Measurements from ENCODE around the gene RASD1.

Gene RASD1, protein sequence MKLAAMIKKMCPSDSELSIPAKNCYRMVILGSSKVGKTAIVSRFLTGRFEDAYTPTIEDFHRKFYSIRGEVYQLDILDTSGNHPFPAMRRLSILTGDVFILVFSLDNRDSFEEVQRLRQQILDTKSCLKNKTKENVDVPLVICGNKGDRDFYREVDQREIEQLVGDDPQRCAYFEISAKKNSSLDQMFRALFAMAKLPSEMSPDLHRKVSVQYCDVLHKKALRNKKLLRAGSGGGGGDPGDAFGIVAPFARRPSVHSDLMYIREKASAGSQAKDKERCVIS

GRCh38 chr17:17496189-17497064, at the start of gene RASD1:
Gene RASD1 (minus strand): TSS chr17:17496395. CDS start chr17:17496181, 214 bp downstream.
- DNase-seq (ENCODE audit: low read depth): peak; percentile 62

- no peak for DNase-seq (ENCODE audit: low read depth)
These were observed 49.8 kb upstream of the RASD1 start for GRCh38 chr17:17545984-17546383.

GRCh38 chr17:17545031-17545820, 49.0 kb upstream of the RASD1 start:
- DNase-seq (ENCODE audit: low read depth): no peak

GRCh38 chr17:17542906-17543635, 46.9 kb upstream of the RASD1 start:
- no peak for DNase-seq (ENCODE audit: low read depth)

- no peak for DNase-seq (ENCODE audit: low read depth)
These were observed 45.4 kb upstream of the RASD1 start for GRCh38 chr17:17541640-17542001.

DNA sequence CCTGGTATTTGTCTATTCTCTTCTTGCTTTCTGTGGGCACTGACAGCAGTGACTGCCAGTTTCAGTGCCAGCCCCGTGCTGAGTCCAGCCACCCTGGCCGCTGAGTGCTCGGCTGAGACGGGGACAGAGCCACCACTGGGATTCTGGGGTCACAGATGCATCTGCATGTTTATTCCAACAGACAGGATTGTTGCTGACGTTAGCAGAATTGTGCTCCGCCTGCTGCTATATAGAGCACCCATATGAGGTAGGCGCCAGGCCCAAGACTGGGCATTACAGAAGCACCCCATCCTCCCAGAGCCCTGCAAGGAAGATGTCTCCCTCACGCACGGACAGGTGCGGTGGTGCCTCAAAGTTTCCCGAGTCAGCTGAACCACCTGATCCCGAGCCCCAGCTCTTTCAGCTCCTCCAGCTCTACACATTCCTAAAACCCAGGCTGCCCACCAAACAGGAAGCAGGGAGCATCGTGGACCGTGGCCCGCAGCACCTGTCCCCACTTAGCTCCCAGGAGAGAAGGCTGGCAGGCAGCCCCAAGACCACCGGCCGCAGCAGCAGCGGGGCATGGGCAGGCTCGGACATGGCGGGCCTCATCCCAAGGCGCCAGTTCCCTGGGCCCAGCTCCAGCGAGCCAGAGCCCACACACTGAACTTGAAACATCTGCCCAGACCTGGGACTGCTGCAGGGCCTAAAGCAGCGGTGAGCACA, 44.9 kb upstream of the RASD1 start:
- no peak for DNase-seq (ENCODE audit: low read depth)

DNA sequence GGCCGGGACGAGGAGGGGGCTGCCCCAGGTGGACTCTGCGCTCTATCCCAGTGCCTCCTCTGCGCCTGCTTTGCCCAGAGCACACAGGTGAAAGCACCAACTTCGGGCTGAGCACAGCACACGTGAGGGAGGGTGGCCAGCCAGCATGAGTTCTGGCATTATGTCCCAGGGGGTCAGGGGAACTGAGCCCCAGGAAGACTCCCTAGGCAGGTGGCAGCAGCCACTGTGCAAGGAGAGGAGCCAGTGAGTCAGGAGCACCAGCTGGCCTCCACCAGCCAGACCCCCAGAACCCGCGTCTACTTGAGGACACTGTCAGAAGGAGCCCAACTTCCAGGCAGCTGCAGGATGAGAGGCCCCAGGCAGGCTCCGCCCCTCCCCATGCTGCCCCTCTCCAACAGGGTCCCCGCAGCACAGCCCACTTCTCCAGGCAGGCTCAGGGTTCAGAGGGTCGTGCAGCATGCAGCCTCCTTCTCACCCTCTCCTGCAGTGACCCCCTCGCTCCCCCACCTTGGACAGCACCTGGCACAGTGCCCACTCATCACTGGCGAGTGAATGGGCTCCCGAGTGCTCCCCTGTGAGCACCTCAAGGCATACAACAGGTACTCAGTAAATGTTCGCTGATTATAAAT, 44.2 kb upstream of the RASD1 start:
- no peak for DNase-seq (ENCODE audit: low read depth)

DNA sequence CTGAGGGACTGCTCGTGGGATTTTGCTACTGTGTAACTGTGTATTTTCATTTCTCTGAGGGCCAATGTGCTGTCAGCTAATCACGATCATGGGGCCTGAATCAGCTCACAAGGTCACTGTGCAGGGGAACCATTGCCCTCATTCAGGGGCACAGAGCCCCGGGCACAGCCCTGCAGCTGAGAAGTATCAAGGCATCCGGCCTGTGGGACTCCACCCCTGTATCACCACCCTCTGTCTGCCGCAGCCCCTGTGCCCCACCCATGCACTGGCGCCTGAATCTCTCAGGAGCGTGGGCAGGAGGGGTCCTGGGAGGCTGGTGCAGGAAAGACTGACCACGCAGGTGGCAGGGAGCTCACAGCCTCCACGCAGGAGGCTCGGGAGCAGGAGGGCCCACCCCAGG, 43.4 kb upstream of the RASD1 start:
- no peak for DNase-seq (ENCODE audit: low read depth)

DNA sequence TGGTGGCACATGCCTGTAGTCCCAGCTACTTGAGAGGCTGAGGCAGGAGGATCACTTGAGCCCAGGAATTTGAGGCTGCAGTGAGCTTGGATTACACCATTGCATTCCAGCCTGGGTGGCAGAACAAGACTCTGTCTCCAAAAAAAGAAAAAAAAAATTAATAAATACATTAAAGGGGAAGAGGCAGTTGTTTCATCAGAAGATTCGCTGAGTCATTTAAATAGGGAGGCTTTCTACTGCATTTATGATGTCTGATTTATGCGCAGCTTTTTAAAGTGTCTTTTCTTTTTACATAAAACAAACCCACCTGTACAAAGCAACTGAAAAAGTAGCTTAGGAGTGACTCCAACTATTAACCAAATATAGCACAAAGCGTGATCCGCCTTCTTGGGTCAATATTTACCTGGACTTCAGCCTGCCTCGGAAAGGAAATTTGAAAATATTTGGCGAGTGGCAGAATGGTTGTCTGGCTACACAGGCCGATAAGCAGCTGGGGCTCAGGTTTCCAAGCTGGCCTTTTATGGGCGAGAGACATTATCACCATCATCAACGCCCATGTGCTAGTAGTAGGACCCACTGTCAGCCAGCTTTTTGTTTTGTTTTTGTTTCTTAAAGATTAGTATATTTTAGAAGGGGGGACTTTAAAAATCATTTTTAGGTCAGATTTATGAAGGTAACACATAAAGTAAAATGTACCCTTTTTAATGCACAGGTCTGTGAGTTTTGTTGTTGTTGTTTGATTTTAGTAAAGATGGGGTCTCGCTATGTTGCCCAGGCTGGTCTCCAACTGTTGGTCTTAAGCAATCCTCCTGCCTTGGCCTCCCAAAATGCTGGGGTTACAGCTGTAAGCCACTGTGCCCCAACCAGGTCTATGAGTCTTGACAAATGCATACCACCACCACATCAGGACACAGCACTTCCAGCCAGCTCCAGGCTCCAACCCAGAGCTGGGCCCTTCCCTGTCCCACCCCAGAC, 42.5 kb upstream of the RASD1 start:
- DNase-seq (ENCODE audit: low read depth): no peak

DNA sequence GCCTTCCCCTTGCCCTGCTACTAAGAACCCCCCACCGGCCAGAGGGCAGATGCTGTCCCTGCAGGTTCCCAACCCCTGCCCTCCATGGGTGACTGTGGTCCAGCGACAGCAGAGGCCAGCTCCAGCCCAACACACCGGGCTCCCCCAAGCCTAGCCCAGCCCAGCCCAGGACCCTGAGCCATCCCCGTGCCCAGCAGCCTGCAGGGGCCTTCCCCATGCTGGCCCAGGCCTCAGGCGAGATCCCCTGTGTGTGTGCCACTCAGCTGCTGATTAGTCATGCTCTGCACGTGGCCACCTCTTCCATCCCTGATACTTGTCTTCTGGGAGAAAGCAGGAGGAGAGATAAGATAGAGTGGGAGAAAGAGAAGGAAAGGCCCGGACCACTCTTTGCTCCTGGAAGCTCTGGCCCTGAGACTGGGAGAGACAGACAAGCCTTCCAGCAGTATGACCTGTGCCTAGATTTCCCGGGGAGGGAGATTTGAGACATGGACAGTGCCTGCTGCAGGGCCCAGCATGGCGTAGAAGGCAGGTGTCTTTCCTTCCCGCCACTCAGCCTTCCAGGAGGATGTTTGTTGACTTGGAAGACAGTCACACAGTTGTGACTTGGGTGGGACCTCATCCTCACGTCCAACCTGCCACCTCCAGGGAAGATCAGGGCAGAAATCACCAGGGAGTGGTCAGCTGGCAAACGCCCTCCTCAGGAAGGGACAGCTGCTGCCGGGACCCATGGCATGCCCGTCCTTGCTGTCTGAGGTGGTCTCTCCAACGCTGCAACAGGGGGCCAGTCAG, 41.3 kb upstream of the RASD1 start:
- DNase-seq (ENCODE audit: low read depth): no peak

GRCh38 chr17:17536702-17537101, 40.5 kb upstream of the RASD1 start:
- no peak for DNase-seq (ENCODE audit: low read depth)

- no peak for DNase-seq (ENCODE audit: low read depth)
These were observed 39.8 kb upstream of the RASD1 start for GRCh38 chr17:17535957-17536356.

DNA sequence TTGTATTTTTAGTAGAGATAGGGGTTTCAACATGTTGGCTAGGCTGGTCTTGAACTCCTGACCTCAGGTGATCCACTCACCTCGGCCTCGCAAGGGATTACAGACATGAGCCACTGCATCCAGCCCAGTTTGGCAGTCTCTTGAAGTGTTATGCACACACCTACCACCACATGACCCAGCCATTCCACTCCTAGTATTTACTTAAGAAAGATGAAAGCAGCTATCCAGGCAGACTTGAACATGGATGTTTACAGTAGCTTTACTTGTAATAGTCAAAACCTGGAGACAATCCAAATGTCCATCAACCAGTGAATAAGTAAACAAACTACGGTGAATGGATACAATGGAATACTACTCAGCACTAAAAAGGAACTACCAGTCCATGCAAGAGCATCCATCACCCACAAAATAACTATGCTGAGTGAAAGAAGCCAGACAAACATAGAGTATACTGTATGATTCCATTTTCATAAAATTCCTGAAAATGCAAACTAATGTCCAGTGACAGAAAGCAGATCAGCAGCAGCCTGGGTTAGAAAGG, 37.8 kb upstream of the RASD1 start:
- no peak for DNase-seq (ENCODE audit: low read depth)

- DNase-seq (ENCODE audit: low read depth): no peak
These were observed 36.8 kb upstream of the RASD1 start for GRCh38 chr17:17532991-17533390.

GRCh38 chr17:17531156-17531555, 35.0 kb upstream of the RASD1 start:
- DNase-seq (ENCODE audit: low read depth): no peak

DNA sequence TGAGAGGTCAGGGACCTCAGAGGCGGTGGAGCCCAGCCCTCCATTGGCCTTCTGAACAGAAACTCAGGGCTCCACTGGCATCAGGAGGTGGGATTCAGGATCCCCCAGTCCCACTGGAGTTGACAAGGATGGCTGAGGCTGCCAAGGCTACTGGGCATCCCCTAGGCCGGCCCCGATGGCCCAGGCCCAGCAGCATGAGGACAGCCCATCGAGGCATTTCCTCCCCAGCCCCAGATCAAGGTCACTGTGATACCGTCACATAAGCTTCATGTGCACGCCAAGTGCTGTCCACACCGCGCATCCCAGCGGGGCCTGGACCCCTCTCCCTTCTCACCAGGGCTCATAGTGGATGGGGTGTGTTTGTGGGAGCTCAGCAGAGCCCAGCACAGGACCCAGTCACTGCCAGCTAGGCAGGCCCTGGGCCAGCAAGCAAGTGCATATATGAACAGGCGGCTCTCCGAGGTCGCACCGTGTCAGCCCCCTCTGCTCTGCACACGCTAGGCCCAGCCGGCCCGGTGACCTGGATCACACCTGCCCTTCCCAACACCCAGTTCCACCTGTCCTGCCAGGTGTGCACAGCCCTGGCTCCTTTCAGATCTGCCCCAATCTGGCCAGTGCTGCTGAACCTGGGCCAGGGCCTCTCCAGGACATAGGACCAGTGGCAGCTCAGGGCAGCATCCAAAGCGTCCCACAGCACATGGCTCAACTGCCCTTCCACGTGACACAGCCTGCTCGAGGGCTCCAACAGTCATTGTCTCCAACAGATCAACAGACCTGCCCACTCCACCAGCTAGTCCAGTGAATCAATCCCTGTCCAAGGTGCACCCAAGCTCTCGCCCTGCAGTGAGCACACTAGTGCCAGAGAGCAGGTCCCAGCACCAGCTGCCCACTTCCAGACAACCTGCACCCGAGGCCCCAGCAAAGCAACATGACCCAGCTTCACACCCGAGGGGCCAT, 32.8 kb upstream of the RASD1 start:
- no peak for DNase-seq (ENCODE audit: low read depth)

DNA sequence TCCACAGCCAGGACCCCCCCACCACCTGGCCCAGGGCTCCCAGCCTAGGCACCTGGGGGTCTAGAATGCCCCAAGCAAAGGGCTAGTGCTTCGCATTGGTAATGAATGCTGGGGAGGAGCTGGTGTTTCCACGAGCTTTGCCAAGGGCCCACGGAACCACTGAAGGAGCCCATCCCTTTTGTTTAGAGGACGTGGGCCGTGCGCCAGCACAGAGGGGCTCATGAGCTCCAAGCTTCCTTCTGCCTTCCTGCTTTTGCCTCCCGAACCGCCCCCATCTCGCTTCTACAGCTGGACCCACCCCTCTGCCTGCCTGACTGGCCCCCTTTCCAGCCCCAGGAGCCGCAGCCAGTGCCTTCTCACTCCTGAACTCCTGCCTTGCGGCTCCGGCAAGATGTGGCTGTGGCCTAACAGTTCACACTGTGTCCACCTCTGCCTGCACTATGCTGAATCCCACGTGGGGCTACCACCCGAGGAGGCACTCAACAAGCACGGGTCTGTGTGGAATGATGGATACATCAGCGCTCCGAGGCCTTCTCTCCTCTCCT, 31.8 kb upstream of the RASD1 start:
- DNase-seq (ENCODE audit: low read depth): no peak
